K562 (cell line): Measurements from ENCODE around the gene ZSWIM9. TPM values are rescaled to one million over a fixed set of nuclear protein-coding genes. Genes with fewer than 3 reads are reported as not detected.
A peak's percentile ranks its signal among the peaks of the same experiment; 100 is the strongest.

Experiments used
- ATAC-seq: fragments of 200-7000 bp; cut with Tn5 transposase; 3 replicates; pipeline ENCODE4 v1.9.1; 2020; ENCODE audit warnings: moderate library complexity
- BruUV-seq: library from RNA; stranded (reverse); fragments of 400-500 nt; replicated peaks from 2 replicates; lab custom pipeline; 2021; lab: Mats Ljungman, UMichigan
- CTCF ChIA-PET: fragments of 300-600 bp; formaldehyde crosslinking; extraction: SDS; loops from one replicate; lab custom pipeline; 2021; ENCODE audit warnings: low intra/inter-chr PET ratio; lab: Yijun Ruan, JAX
- POLR2A ChIA-PET: fragments of 300-600, 350-650 bp; sonication (Branson Sonifier 250); formaldehyde crosslinking; extraction: SDS; loops from one replicate; lab custom pipeline; 2021; ENCODE audit warnings: antibody characterized with exemption, inconsistent platforms; lab: Yijun Ruan, JAX
- DNase-seq, 4 experiments: peaks; one replicate each; pipeline versions ENCODE4 v3.0.0 to v3.0.0-alpha.2; 2011 to 2018; ENCODE audit warnings: low spot score in 3 of 4, mixed read lengths in 3 of 4; ENCODE audit errors: extremely low read depth in 1 of 4
- FAIRE-seq: peaks from 2 replicates; lab custom pipeline; 2011; peaks lifted over from hg19 to GRCh38; lab: Jason Lieb, UNC
- H2AFZ ChIP-seq: 2 replicates; pipeline ENCODE4 v1.6.0; 2011; ENCODE audit warnings: low read depth, low read length, control low read depth, inconsistent platforms
- H3K27ac ChIP-seq: fragments of 200-600 bp; 3 replicates; pipeline ENCODE4 v1.8.0; 2011; ENCODE audit warnings: low read depth, mild to moderate bottlenecking, control low read depth, inconsistent platforms, low read length, moderate library complexity, mixed read lengths; ENCODE audit errors: extremely low read depth
- H3K27me3 ChIP-seq, 2 experiments: fragments of 300-600 bp in 1 of 2; 2 replicates in 1 of 2; 3 replicates in 1 of 2; pipeline versions ENCODE4 v1.6.0 to v1.8.0; 2011; ENCODE audit warnings: inconsistent platforms in 2 of 2, low read length in 2 of 2, mild to moderate bottlenecking in 1 of 2, mixed read lengths in 1 of 2, moderate library complexity in 1 of 2; ENCODE audit not compliant: control insufficient read depth in 2 of 2, insufficient read depth in 2 of 2
- H3K36me3 ChIP-seq: fragments of 300-600 bp; 3 replicates; pipeline ENCODE4 v1.8.0; 2011; ENCODE audit warnings: mild to moderate bottlenecking, low read length, inconsistent platforms; ENCODE audit not compliant: control insufficient read depth, insufficient read depth
- H3K4me1 ChIP-seq, 2 experiments: fragments of 200-600 bp in 1 of 2; replicated peaks in 1 of 2; 2 replicates in 1 of 2; 3 replicates in 1 of 2; pipeline versions ENCODE4 v1.5.1 to v1.8.0; 2011; ENCODE audit warnings: inconsistent platforms in 2 of 2, low read length in 2 of 2, mild to moderate bottlenecking in 1 of 2, mixed read lengths in 1 of 2, moderate library complexity in 1 of 2; ENCODE audit not compliant: control insufficient read depth in 2 of 2, insufficient read depth in 2 of 2
- H3K4me2 ChIP-seq: 2 replicates; pipeline ENCODE4 v1.6.1; 2011; ENCODE audit warnings: low read length, control low read depth, inconsistent platforms, mixed read lengths; ENCODE audit not compliant: insufficient read depth
- H3K4me3 ChIP-seq: fragments of 200-600 bp; sonication (generic), shearing (Covaris generic); 2 replicates; pipeline ENCODE4 v1.5.1; 2016; ENCODE audit warnings: control low read depth, inconsistent platforms
- H3K79me2 ChIP-seq: fragments of 200-600 bp; 3 replicates; pipeline ENCODE4 v1.8.0; 2011; ENCODE audit warnings: low read length, inconsistent platforms; ENCODE audit not compliant: control insufficient read depth, insufficient read depth
- H3K9ac ChIP-seq, 2 experiments: 2 replicates each; pipeline versions ENCODE4 v1.6.0 to v1.6.1; 2011; ENCODE audit warnings: low read depth in 2 of 2, low read length in 2 of 2, control low read depth in 1 of 2, inconsistent platforms in 1 of 2, mild to moderate bottlenecking in 1 of 2, mixed read lengths in 1 of 2; ENCODE audit not compliant: insufficient read depth in 1 of 2
- H3K9me1 ChIP-seq: one replicate; pipeline ENCODE4 v1.6.0; 2011; ENCODE audit warnings: inconsistent platforms, mild to moderate bottlenecking, low read length, moderate library complexity; ENCODE audit not compliant: control insufficient read depth, insufficient read depth
- H3K9me3 ChIP-seq: replicated peaks from 2 replicates; pipeline ENCODE4 v1.5.1; 2011; ENCODE audit warnings: low read depth, low read length, inconsistent platforms; ENCODE audit not compliant: control insufficient read depth, insufficient read depth
- H4K20me1 ChIP-seq: replicated peaks from 2 replicates; pipeline ENCODE4 v1.6.1; 2011; ENCODE audit warnings: low read length, inconsistent platforms, mixed read lengths; ENCODE audit not compliant: control insufficient read depth, insufficient read depth
- C11orf30 ChIP-seq: fragments of 450-650 bp; IDR thresholded peaks from 2 replicates; pipeline ENCODE4 v1.6.1; 2016; ENCODE audit warnings: low read depth, mild to moderate bottlenecking
- GATA2 ChIP-seq: sonication (generic); formaldehyde crosslinking; IDR thresholded peaks from 2 replicates; pipeline ENCODE4 v1.4.0; 2020; ENCODE audit warnings: mild to moderate bottlenecking, missing genetic modification reagents
- HMG20A ChIP-seq: fragments of 450-650 bp; formaldehyde crosslinking; conservative IDR thresholded peaks from 2 replicates; pipeline ENCODE4 v1.4.0; 2020; ENCODE audit warnings: mild to moderate bottlenecking, mixed read lengths
- MAFF ChIP-seq: IDR thresholded peaks from 2 replicates; pipeline ENCODE4 v1.6.1; 2012; ENCODE audit warnings: low read length, improper control_type of control experiment
- MAFK ChIP-seq: IDR thresholded peaks from 2 replicates; pipeline ENCODE4 v1.6.1; 2011; ENCODE audit warnings: low read length, improper control_type of control experiment
- NFE2 ChIP-seq: IDR thresholded peaks from 2 replicates; pipeline ENCODE4 v1.6.1; 2014; ENCODE audit warnings: antibody characterized with exemption, low read depth
- POLR3A ChIP-seq: IDR thresholded peaks from 2 replicates; pipeline ENCODE4 v1.6.1; 2011; ENCODE audit warnings: borderline replicate concordance, mild to moderate bottlenecking, moderate library complexity; ENCODE audit not compliant: insufficient read length, insufficient read depth; ENCODE audit errors: extremely low read depth
- RAD21 ChIP-seq, 2 experiments: fragments of 250-450 bp in 1 of 2; fragments of 450-650 bp in 1 of 2; sonication (Bioruptor Pico) in 1 of 2; formaldehyde crosslinking in 1 of 2; IDR thresholded peaks in 1 of 2; conservative IDR thresholded peaks in 1 of 2; 2 replicates each; pipeline versions ENCODE4 v1.4.0 to v1.8.0; 2020 to 2022; ENCODE audit warnings: mild to moderate bottlenecking in 2 of 2, moderate library complexity in 1 of 2
- SMC3 ChIP-seq: conservative IDR thresholded peaks from 2 replicates; pipeline ENCODE4 v1.6.1; 2011; ENCODE audit warnings: low read depth, low read length, improper control_type of control experiment; ENCODE audit not compliant: insufficient read depth
- ZNF316 ChIP-seq: fragments of 450-650 bp; IDR thresholded peaks from 2 replicates; pipeline ENCODE4 v1.6.1; 2016
- WGBS: fragments of 100-300 bp; shearing (Covaris generic); methylation state at CpG from one replicate; pipeline ENCODE4 v1.1.6; 2016; ENCODE audit warnings: low coverage, mixed read lengths; ENCODE audit not compliant: insufficient coverage; ENCODE audit errors: missing lambda C conversion rate; 5-methylcytosine and 5-hydroxymethylcytosine counted together
- in situ Hi-C: fragments of 300-500 bp; cut with MboI; formaldehyde crosslinking; loops from 4 replicates; pipeline ENCODE4 v1.15.0; 2018; ENCODE audit warnings: inconsistent platforms, mixed read lengths
- intact Hi-C: fragments of 100-400 bp; cut with micrococcal nuclease; formaldehyde crosslinking; loops from 2 replicates; pipeline ENCODE4 v1.14.2; 2022
- polyA plus RNA-seq, 8 experiments: library from polyadenylated mRNA; depleted of rRNA in 4 of 8; stranded (reverse) in 5 of 8; unstranded in 3 of 8; fragments of >200 nt; fragmentation: Nextera tagmentation in 2 of 8; fragmentation: Illumina TruSeq in 1 of 8; extraction: Ambion mirVana in 2 of 8; extraction: Trizol in 1 of 8; gene quantifications; 2 replicates each; pipeline versions ENCODE4 v1.2.1 to v1.2.3, GENCODE V29; 2011 to 2014; ENCODE audit warnings: inconsistent platforms in 1 of 8, missing spikeins in 1 of 8
- total RNA-seq, 7 experiments: library from RNA; depleted of rRNA in 6 of 7; stranded (reverse); fragments of >200 nt in 6 of 7; fragmentation: Illumina TruSeq in 2 of 7; extraction: Trizol in 2 of 7; gene quantifications; 2 replicates each; pipeline versions ENCODE4 v1.2.1 to v1.2.3, GENCODE V29; 2011 to 2021; ENCODE audit warnings: low replicate concordance in 1 of 7
- TF ChIP-seq, protein P1 (sequence below), 3 experiments: IDR thresholded peaks in 2 of 3; conservative IDR thresholded peaks in 1 of 3; 2 replicates each; pipeline ENCODE4 v1.5.1; 2011 to 2012; ENCODE audit warnings: low read length in 3 of 3, mild to moderate bottlenecking in 3 of 3, control low read depth in 2 of 3, improper control_type of control experiment in 1 of 3, inconsistent platforms in 1 of 3, low read depth in 1 of 3, mixed read lengths in 1 of 3, moderate library complexity in 1 of 3; ENCODE audit not compliant: insufficient read depth in 2 of 3
- TF ChIP-seq, protein P2 (sequence below): sonication (generic); formaldehyde crosslinking; IDR thresholded peaks from 2 replicates; pipeline ENCODE4 v1.8.1; 2023; ENCODE audit warnings: missing genetic modification reagents, mild to moderate bottlenecking, borderline replicate concordance
- TF ChIP-seq, protein P3 (sequence below): fragments of 450-650 bp; formaldehyde crosslinking; IDR thresholded peaks from 2 replicates; pipeline ENCODE4 v1.4.0; 2020; ENCODE audit warnings: mild to moderate bottlenecking, moderate library complexity

The ZSWIM9 gene
- total and polyA plus RNA-seq, 9 of the 15 experiments (the other 6 are each of a cell fraction or from before 2014, with no cell fraction given) = 0.04 to 1.4 (median 0.34) TPM; not detected in 1

DNA sequence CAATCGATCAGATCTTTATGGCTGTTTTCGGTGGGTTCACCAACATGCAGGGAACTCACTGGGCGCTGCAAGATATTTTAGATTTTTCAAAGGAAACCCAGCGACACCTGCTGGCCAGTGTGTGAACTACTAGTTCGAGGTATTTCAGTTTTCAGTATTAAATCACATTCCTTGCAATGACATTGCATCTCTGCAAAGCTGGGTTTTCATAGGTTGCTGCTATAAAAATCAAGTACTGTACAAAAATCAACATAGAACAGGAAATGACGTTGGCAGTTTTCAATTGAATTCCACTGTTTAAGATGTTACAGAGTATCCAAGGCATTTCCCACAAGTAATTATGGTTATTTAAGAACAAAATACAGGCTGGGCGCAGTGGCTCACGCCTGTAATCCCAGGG lies 17.9 kb upstream of the ZSWIM9 start:
- no peak overlapping the region for H3K9ac ChIP-seq
- CTCF ChIA-PET = interaction anchor here (0.6 to 2.3 kb wide), 7 partner anchors 20 to 358 kb away, joined by 3 to 18 read pairs (median 3); no protein-coding TSS in a partner anchor
- H3K79me2 ChIP-seq = no peaks in the 10 kb centered on the region
- peaks cover 3% of the 10 kb centered on the region for H3K9me1 ChIP-seq
- H3K4me1 ChIP-seq = no peaks in the 10 kb centered on the region; a peak in 1 of 5 replicates
- ATAC-seq = peak; percentile 78
- in situ Hi-C loops (no loop called here), intact Hi-C loops (loop anchor here (1.0 kb wide), 1 partner anchor 45 kb away; no protein-coding TSS in a partner anchor)
- H3K4me3 ChIP-seq = no peak overlapping the region
- DNase-seq = peak; percentile 47 to 70 (median 56)
- WGBS = 29% methylated on average over 8 of the region's 8 CpGs
- no peak overlapping the region for H3K4me2 ChIP-seq
- peak; percentile 95 for FAIRE-seq
- POLR2A ChIA-PET = interaction anchor here (1.0 kb wide), 1 partner anchor 27 kb away, joined by 3 read pairs; no protein-coding TSS in a partner anchor
- H3K36me3 ChIP-seq = peaks cover 84% of the 10 kb centered on the region; the same call in 2 of the 3 replicates
- H3K27ac ChIP-seq = no peak overlapping the region
- no TSS peak for BruUV-seq
- H4K20me1 ChIP-seq = no peaks in the 10 kb centered on the region
- no peaks in the 10 kb centered on the region for H3K27me3 ChIP-seq
- H3K9me3 ChIP-seq = no peaks in the 10 kb centered on the region
- no peak overlapping the region for H2AFZ ChIP-seq
- peak; percentile 69 for TF ChIP-seq ZNF316
- TF ChIP-seq MAFF = 0 out of 2 replicates have a peak, but pooled peaks have one; percentile 23
- TF ChIP-seq, protein P1, sequence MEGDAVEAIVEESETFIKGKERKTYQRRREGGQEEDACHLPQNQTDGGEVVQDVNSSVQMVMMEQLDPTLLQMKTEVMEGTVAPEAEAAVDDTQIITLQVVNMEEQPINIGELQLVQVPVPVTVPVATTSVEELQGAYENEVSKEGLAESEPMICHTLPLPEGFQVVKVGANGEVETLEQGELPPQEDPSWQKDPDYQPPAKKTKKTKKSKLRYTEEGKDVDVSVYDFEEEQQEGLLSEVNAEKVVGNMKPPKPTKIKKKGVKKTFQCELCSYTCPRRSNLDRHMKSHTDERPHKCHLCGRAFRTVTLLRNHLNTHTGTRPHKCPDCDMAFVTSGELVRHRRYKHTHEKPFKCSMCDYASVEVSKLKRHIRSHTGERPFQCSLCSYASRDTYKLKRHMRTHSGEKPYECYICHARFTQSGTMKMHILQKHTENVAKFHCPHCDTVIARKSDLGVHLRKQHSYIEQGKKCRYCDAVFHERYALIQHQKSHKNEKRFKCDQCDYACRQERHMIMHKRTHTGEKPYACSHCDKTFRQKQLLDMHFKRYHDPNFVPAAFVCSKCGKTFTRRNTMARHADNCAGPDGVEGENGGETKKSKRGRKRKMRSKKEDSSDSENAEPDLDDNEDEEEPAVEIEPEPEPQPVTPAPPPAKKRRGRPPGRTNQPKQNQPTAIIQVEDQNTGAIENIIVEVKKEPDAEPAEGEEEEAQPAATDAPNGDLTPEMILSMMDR (IDR thresholded peaks at IDR 0.05 in 2 of 3, conservative IDR thresholded peaks at IDR 0.05 in 1 of 3; ENCODE audit: insufficient read depth in 2 of 3, low read depth in 1 of 3, low read length in 3 of 3) = peak; percentile 70 to 89 (median 74)
- TF ChIP-seq MAFK = peak; percentile 51; the same call in 1 of the 2 replicates
- no peak for TF ChIP-seq GATA2 (CRISPR knock-in tag)
- TF ChIP-seq, protein P2, sequence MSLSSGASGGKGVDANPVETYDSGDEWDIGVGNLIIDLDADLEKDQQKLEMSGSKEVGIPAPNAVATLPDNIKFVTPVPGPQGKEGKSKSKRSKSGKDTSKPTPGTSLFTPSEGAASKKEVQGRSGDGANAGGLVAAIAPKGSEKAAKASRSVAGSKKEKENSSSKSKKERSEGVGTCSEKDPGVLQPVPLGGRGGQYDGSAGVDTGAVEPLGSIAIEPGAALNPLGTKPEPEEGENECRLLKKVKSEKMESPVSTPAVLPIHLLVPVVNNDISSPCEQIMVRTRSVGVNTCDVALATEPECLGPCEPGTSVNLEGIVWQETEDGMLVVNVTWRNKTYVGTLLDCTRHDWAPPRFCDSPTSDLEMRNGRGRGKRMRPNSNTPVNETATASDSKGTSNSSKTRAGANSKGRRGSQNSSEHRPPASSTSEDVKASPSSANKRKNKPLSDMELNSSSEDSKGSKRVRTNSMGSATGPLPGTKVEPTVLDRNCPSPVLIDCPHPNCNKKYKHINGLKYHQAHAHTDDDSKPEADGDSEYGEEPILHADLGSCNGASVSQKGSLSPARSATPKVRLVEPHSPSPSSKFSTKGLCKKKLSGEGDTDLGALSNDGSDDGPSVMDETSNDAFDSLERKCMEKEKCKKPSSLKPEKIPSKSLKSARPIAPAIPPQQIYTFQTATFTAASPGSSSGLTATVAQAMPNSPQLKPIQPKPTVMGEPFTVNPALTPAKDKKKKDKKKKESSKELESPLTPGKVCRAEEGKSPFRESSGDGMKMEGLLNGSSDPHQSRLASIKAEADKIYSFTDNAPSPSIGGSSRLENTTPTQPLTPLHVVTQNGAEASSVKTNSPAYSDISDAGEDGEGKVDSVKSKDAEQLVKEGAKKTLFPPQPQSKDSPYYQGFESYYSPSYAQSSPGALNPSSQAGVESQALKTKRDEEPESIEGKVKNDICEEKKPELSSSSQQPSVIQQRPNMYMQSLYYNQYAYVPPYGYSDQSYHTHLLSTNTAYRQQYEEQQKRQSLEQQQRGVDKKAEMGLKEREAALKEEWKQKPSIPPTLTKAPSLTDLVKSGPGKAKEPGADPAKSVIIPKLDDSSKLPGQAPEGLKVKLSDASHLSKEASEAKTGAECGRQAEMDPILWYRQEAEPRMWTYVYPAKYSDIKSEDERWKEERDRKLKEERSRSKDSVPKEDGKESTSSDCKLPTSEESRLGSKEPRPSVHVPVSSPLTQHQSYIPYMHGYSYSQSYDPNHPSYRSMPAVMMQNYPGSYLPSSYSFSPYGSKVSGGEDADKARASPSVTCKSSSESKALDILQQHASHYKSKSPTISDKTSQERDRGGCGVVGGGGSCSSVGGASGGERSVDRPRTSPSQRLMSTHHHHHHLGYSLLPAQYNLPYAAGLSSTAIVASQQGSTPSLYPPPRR (CRISPR knock-in tag) = no peak
- TF ChIP-seq SMC3 = peak; percentile 38; the same call in 1 of the 2 replicates
- peak; percentile 73 for TF ChIP-seq C11orf30
- TF ChIP-seq NFE2 = peak; percentile 70
- no peak for TF ChIP-seq HMG20A
- TF ChIP-seq POLR3A = no peak
- peak; percentile 65 to 68 for TF ChIP-seq RAD21 (CRISPR knock-in tag; conservative IDR thresholded peaks at IDR 0.05 in 1 of 2, IDR thresholded peaks at IDR 0.05 in 1 of 2)
- TF ChIP-seq, protein P3, sequence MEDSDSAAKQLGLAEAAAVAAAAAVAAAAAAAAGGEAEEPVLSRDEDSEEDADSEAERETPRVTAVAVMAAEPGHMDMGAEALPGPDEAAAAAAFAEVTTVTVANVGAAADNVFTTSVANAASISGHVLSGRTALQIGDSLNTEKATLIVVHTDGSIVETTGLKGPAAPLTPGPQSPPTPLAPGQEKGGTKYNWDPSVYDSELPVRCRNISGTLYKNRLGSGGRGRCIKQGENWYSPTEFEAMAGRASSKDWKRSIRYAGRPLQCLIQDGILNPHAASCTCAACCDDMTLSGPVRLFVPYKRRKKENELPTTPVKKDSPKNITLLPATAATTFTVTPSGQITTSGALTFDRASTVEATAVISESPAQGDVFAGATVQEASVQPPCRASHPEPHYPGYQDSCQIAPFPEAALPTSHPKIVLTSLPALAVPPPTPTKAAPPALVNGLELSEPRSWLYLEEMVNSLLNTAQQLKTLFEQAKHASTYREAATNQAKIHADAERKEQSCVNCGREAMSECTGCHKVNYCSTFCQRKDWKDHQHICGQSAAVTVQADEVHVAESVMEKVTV (CRISPR knock-in tag) = peak; percentile 65; the same call in 1 of the 2 replicates
